ENCODE measurements around the gene DGCR2.
"Not testable (repeated sequence)": the region's sequence is repeated elsewhere in the genome, so short reads cannot be mapped to it uniquely, and the experiment has no call there.

DGCR2 gene

GRCh38 chr22:19041704-19042074 lies 80.5 kb downstream of the DGCR2 start:
- no peak for DNase-seq (ENCODE audit: low spot score)

- DNase-seq (ENCODE audit: low spot score), result no peak
These were observed 81.1 kb downstream of the DGCR2 start for GRCh38 chr22:19040888-19041703.

- no peak for DNase-seq (ENCODE audit: low spot score)
These were observed 81.8 kb downstream of the DGCR2 start for GRCh38 chr22:19040391-19040861.

DNA sequence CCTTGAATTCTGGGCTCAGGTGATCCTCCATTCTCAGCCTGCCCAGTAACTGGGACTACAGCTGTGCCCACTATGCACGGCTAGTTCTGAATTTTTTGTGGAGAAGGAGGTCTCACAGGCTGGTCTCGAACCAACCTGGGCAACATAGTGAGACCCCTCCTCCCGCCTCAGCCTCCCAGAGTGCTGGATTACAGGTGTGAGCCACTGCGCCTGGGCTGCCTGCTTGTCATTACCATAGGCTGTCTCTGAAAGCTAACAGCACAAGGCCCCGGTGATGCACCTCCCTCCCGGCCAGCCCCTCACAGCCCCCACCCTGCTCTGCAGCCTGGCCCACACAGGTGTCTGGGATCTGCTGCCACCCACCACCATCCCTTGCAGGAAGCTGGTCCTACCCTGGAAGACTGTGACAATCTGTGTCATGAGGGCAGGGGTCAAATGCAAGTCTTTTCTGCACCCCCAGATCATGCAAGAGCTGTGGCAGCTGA lies 82.4 kb downstream of the DGCR2 start:
- DNase-seq (ENCODE audit: low spot score), result no peak

- DNase-seq (ENCODE audit: low spot score), result no peak
These were observed 82.8 kb downstream of the DGCR2 start for GRCh38 chr22:19039448-19039780.

- DNase-seq (ENCODE audit: low spot score), result no peak
These were observed 83.3 kb downstream of the DGCR2 start for GRCh38 chr22:19038728-19039447.

- DNase-seq (ENCODE audit: low spot score), result no peak
These were observed 84.1 kb downstream of the DGCR2 start for GRCh38 chr22:19038164-19038546.

GRCh38 chr22:19037282-19038163 lies 84.7 kb downstream of the DGCR2 start:
- no peak for DNase-seq (ENCODE audit: low spot score)

- no peak for DNase-seq (ENCODE audit: low spot score)
These were observed 85.5 kb downstream of the DGCR2 start for GRCh38 chr22:19036523-19037273.

DNA sequence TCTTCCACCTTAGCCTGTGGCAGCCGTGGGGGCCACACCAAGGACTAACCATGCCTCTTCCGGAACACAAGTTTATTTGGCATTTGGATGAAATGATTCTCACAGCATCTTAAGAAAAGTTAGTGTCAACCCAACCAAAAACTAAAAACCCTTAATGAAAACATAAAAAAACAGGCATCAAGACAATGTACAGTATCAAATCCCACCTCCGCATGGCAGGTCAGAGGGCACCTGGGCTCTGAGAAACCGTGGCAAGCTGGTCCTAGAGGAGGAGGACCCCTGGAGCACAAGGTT lies 86.0 kb downstream of the DGCR2 start:
- DNase-seq (ENCODE audit: low spot score), result no peak

- DNase-seq (ENCODE audit: low spot score), result no peak
These were observed 86.6 kb downstream of the DGCR2 start for GRCh38 chr22:19035474-19036228.

- not testable (repeated sequence) for DNase-seq (ENCODE audit: low spot score)
These were observed 87.1 kb downstream of the DGCR2 start for GRCh38 chr22:19035126-19035473.

DNA sequence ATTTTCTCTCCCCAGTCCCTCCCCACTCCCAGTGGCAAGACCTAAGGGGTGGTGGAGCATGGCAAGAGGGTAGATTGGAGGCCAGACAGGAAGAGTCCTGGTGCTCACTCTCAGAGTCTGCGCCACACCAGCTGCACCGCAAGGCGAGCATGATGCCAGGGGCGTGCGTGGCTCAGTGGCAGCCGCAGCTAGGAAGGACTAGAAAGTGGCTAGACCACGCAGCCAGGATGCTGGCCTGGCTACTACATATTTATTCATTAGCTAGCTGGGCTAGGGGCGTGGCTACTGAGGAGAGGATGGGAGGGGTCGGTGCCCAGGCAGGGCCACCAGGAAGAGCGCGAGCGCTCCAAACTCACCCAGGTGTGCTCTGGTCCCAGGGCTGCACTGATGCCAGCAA lies 87.5 kb downstream of the DGCR2 start:
- not testable (repeated sequence) for DNase-seq (ENCODE audit: low spot score)

DNA sequence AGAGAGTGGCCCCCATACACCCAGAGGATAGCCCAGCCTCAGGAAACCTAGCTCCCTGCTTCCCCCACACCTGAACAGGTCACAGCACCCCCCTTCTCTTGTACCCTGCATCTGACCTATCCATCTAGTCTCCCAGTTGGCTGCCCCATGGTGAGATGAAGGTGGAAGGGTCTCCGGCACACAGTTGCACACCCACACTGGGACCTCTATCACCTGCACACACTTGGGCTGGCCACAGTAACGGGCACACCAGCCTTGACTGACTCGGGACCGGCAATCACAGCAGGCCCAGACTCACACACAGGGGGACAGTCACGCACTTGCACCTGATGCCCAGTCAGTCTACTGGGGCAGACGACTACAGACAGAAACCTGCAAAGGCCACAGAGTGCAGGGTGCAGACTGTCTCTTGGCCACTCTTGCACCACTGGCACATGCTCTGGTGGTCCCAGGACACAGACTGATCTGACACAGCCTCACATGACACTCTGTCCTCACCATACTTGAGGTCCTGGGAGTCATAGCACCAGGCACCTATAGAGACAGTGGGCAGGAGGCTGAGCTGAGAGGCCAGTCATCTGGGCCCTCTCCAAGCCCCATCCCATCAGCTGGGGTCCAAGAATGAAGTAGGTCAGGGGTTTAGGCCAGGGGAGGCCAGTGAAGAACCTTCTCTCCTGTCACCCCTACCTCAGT lies 88.0 kb downstream of the DGCR2 start:
- not testable (repeated sequence) for DNase-seq (ENCODE audit: low spot score)

GRCh38 chr22:19033568-19033905 lies 88.7 kb downstream of the DGCR2 start:
- DNase-seq (ENCODE audit: low spot score), result not testable (repeated sequence)

DNA sequence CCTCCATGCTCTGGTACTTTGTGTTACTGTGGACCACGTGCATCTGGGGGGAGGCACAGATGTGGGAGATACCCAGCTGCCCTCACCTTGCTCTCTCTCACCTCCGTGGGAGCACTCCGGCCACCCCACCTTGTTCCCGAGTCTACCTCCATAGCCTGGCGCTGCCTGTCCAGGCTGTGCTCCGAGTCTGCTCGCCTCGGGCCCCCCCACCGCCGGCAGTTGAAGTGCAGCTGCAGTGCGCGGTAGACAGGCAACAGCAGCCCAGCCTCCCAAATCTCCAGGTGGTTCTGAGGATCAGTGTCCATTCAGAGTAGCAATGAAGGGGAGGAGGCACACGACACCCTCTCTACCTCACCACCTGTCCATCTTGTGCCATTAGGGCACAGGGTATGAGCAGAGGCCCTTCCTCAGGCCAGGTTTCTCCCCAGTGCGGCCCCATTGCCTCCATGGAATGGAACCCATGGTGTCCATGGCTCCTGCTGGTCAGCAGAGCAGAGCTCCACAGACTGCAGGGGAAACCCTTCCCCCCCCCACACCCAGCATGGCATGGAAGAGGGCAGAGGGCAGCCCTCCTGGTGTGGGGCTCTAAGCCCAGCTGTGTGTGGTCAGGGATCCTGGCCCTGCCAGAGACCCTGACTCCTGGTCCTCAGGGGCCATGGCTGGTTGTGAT lies 89.2 kb downstream of the DGCR2 start:
- DNase-seq (ENCODE audit: low spot score), result not testable (repeated sequence)

DNA sequence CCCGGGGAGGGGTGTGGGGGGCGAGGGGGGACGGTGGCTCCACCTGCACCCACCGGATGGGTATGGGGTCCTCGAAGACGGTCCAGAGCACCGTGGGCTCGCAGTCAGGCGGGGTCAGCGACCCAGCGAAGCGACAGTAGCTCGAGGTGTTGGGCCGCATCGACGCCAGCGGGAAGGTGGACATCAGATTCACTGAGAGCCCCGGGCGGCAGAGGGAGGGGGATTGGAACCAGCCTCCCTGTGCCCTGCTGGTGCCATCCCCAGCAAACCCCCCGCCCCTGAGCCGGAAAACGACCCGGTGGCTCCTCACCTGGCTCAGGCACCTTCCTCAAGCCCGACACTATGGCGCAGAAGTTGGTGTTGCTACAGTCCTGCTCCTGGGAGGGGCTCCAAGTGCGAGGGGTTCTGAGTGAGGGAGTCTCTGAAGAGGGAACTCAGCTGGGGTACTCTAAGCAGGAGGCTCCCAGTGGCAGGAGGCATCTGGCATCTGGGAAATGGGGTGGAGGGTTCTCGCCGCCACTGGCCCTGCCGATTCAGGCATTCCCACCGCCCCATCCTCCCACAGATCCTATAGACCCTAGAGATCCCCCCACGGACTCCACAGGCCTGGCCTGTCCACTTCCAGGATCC lies 89.9 kb downstream of the DGCR2 start:
- DNase-seq (ENCODE audit: low spot score), result not testable (repeated sequence)

DNA sequence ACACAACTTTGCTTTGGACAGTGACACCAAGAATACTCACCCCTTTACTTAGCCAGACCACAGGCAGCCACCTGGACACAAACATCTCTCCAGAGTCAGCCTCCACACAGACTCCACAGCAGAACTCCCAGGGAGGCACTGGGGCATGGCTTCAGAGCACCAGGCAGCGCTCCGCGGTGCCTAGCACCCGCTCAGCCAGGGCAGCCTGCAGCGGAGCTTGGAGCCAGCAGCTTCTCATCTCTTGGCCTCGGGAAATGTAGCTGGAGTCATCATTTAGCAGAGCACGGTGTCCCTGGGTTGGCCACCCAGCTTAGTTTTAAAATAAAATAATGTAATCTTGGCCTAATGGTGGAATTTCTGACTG lies 91.3 kb downstream of the DGCR2 start:
- DNase-seq (ENCODE audit: low spot score), result not testable (repeated sequence)

DNA sequence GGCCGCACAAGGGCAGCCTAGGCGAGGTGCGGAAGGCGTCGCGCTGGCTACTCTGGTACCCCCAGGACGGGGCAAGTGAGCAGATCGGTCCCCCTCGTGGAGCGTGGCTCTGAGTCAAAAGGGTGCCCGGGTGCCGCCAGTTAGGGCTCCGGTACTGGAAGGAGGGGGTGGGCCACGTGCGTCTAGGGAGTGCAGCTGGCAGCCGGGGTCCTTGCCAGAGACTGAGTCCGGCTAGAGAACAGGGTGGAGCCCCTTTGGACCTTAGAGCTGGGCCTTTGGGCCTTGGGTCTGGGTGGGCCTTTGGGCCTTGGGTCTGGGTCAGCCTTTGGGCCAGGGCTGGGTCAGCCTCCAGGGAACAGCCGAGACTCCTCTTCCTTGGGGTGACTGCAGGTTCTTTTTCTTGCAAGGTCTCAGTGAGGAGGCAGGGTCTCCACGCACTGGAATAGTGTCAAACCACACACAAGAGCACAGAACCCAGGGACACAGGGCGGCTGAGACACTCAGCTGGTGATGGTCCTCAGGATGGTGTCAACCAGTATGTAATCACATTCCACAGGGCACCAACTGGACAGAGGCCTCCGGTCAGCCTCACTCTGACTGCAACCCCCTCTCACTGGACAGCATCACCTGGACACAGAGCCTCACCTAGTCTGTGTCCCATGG lies 91.9 kb downstream of the DGCR2 start:
- not testable (repeated sequence) for DNase-seq (ENCODE audit: low spot score)

Data from kidney capillary endothelial cell (primary cell).